GM10847 (cell line): Measurements from ENCODE around the gene MEOX2.

Experiments used
- POLR2A ChIP-seq: IDR thresholded peaks from 2 replicates; pipeline ENCODE4 v1.6.1; 2011; ENCODE audit not compliant: insufficient read length; ENCODE audit errors: extremely low read depth

Gene MEOX2

DNA sequence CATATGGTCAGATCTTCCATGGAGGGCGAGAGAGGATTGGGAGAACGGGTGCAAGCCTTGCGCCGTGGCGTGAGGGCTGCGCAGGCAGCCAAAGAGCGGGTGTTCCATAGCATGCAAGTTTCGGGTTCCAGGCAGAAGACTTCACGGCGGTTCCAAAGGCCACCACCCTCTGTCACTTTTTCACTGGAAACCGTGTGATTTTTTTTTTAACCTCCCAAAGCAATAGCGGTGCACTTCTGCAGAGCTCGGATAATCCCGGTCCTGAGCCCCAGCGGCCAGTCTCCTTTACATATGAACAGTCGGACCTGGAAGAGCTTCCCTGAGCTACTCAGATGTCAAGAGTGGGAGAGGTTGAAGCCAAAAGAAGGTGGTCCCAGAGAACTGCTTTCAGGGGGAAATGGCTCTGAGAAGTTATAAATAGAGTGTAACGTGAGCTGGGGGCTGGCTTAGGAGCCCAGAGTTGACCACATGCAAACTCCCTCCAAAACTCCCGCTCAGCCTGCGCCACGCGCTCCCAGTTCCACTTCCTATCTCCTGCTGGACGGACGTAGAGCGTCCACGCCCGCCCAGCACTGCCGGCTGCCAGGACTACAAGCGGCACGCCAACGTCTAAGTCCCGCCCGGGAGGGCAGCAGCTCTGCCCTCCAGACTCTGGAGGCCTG is at the start of gene MEOX2:
MEOX2 (minus strand) TSS at position 389 of the 662 bp plus-strand sequence; CDS start at position 108, 281 bp downstream.
- no peak for TF ChIP-seq POLR2A

DNA sequence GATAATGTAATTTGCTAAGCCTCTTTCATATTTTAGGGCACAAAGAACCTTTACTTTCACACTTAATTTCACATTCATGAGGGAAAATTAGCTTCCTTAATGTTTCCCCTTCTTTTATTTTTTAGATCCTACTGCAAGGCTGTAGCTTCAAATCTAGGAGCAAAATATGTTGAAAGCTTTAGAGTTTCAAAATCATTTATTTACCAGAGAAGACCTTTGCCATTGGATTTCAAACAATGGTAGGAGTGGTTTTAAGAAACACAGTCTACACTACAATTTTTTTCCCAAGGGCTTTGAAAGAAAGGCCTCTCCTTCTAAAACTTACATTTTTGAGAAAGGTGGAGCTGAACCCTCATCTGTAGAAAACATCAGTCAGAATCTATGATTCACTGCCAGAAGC is 43.3 kb upstream of the MEOX2 start:
- no peak for TF ChIP-seq POLR2A

DNA sequence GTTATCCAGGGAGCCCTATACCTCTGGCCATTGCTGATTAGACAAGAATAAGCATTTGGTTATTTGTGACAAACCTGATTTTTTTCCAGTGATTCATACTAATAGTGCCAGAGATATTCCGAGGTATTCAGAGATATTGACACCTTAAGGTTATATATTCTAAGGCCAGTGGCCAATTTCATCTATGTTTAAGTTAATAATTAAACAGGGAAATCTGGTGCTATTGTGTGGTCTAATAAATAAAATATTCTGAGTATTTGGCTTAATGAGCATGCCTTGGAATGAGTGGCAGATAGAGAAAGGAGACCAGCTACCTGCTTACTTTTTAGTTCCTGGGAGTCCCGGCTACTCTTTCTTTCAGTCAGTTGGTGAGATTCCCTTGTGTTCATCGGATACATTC is 38.6 kb upstream of the MEOX2 start:
- no peak for TF ChIP-seq POLR2A

DNA sequence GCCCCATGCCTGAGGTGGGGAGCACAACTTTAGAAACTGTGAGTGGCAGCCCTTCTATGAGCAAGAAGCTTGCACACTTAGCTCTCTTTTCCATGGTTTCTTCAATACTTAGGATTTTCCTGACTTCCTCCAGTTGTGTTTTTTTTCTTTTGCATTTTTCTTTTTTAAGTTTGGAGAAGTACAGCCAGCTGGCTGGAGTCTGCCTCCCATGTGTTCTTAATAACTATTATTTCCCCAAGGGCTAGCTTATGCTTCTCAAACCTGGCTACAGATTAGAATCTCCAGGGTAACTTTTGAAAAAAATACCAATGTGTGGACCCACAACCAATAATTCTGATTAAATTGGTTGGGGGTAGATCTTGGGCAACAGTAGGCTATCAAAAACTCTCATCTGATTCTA is 37.4 kb upstream of the MEOX2 start:
- TF ChIP-seq POLR2A = no peak

DNA sequence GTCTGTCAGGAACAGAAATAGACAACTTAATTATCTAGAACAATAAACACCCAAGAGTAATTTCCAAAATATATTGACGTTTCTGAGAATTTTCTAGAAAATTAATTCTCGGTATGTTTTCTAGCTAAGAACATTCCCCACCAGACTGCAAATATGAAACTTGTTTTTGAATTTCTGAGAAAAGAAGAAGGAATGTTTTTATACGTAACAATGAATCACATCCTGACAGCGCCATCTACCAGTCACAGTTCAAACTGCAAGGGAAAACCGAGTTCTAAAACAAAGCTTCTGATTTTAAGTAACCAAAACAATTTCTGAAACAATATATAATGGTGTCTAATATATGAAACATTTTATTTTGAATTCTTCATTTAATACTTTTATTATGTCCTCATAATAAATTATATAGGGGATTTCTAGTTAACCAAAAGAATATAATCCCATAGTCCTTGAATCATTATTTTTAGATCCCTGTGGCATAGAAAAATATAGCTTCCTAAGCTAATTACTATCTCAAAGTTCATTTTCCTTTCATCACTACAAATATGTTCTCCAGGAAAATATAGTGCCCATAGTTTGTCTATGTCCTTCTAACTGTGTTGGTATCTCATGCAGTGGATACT is 34.5 kb upstream of the MEOX2 start:
- TF ChIP-seq POLR2A = no peak

DNA sequence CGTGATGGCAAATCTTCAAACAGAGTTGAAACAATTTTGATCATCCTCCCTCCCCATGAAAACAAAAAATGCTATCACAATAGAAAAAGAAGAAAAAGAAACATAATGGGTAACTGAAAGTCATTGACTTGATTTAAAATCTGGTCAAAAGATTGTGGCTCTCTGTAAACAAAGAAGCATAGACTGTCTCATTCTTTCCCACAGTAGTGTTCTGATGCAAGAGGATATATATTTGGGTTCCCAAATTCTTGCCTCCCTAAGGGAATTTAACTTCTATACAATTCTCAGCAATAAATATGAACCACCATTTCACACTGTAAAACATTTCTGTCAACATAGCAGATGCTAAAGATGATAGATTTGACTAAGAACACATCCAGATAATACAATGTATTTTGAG is 32.8 kb upstream of the MEOX2 start:
- TF ChIP-seq POLR2A = no peak

DNA sequence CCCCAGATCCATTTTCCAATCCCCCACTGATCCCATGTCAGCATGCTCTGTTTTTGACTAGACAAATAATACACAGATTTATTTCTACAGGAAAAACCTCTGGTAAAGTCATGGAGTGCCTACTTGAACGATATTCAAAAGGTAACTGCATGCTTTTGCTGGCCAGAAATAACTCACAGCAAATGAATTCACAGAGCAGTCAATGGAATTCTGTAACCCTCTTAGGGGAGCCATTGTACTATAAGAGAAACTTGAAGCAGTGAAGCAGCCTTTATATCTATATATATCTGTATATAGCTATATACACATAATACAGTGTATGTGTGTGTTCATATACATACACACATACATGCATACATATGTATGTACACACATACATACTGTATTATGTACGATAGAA is 29.0 kb upstream of the MEOX2 start:
- no peak for TF ChIP-seq POLR2A

DNA sequence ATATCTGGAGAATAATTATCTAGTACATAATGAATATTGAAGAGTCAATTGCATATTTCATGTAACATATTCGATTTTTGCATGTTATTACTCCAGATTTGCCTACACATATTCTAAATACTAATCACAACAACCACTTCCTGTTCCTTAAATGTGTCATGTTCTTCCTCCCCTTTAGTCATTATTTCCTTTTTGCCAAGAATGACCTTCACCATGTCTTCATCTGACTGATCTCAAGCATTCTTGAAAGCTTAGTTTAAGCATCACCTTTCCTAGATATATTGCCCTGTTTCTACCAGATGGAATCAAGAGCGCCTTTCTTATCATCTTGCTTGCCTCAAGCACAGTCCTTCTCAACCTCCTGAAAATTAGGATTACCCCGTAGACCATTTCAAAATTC is 23.5 kb upstream of the MEOX2 start:
- TF ChIP-seq POLR2A = no peak

DNA sequence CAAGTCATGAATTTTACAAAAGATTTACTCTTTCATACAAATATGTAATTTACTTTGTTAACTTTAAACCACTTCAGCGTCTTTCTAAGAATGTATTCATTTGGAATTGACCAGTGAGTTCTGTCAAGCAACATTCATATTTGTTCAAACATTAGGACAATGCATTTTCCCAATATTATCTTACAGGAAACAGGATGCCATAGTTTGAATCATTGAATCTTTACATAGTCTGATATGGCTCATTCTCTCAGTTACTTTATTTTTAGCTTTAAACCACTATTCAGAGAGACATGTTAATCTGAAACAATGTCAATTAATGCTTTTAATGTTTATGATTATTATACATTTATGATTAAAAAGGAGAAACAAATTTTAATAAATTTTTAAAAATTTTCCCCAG is 21.1 kb upstream of the MEOX2 start:
- no peak for TF ChIP-seq POLR2A

DNA sequence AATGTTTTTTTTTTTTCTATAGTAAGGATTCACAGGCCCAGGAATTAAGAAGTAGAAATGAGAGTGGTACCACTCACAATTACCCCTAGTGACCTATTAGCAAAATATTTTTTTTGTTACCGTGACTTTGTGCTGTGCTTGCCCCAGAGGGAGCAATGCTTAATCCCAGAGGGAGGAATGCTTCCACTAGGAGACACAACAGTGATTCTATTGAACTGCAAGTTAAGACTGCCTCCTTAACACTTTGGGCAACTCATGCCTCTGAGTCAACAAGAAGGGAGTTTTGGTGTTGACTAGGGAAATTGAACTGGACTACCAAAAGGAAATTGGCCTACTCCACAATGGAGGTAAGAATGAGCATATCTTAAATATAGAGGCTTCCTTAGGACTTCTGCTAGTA is 17.2 kb upstream of the MEOX2 start:
- TF ChIP-seq POLR2A = no peak

DNA sequence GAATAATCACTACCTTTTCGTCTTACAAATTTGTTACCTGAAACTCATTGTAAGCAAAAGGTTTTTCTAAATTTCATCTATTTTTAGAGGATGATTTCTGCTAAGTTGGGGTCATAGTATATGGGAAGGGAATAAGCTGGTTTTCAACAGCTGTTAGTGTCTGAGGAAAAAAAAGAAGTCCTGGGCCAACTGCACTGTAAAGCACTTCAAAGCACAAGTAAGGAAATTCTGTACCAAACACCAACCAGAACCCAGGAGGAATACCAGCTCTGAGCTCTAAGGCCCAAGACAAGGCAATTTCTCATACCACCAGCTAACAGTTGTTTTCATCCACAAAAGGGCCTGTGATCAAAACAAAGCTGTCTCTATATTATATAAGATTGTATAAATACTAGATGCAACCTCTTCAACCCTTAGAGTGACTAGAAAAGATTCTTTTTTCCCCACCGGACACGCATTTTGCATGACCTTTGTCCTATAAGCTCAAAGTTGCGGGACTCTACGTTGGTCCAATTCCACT is 6.1 kb upstream of the MEOX2 start:
- no peak for TF ChIP-seq POLR2A

DNA sequence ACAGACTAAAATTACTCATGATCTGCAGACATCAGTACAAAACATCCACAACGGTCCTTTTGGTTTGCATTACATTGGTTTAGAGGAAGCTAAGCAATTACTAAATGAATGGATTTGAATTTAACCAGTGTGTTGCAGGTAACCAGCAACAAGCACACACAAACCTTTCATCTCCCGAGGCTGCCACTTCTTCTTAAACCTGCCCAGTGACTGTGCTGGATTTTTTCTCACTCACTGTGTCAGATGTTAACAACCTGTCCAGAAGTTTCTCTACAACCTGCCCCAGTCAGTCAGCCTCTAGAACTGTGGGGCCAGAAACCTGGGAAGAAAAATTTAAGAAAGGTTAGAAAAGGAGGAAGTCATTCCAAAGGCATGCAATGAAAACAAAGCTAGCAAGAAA is 2.4 kb upstream of the MEOX2 start:
- TF ChIP-seq POLR2A = no peak

DNA sequence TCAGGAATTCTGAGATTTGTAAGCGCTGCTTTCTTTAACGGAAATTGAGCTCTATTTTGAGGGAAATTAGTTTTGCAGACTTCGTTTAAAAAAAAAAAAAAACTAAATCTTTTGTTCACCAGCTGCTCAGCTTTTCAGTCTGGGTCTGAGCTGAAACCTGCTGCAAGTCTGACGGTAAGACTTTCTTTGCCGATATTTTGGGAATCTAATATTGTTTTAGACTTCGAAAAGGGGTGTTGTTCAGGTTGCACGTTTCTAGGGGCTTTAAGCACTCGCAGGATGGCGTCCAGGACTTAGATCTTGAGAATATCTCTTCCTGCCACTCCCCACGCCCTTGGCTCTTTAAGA is 1.8 kb upstream of the MEOX2 start:
- no peak for TF ChIP-seq POLR2A

DNA sequence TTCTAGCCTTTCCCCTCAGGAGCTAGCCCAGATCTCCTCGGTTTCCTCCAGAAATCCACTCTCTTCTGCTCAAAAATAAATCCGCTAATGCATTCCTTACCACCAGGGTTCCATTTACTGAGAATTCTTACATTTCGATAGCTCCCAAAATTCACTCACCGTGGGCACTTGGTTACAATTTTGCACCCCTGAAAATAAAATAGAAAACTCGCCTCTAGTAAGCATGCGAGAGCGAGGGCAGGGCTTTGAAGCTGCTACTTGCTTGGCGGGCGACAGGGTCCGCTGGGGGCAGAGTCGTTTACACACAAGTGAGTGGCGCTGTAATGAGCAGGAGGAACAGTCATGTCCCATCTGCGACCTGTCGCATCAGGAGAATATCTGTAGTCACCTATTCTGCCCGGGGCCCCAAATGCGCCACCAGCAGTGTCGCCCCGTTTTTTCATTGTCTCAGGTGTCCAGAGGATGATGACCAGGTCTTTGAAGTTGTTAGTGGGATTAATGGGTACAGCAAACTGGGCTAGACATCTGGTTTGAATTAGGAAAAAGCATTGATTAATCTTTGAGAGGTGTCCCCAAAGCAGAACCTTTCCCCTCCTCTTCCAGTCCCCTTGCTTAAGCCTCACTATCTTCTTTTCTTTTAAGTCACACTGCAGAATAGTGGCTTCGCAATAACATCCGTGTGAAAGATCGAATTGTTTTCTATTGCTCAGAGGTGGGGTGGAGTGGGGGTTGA is 1.2 kb upstream of the MEOX2 start:
- no peak for TF ChIP-seq POLR2A

DNA sequence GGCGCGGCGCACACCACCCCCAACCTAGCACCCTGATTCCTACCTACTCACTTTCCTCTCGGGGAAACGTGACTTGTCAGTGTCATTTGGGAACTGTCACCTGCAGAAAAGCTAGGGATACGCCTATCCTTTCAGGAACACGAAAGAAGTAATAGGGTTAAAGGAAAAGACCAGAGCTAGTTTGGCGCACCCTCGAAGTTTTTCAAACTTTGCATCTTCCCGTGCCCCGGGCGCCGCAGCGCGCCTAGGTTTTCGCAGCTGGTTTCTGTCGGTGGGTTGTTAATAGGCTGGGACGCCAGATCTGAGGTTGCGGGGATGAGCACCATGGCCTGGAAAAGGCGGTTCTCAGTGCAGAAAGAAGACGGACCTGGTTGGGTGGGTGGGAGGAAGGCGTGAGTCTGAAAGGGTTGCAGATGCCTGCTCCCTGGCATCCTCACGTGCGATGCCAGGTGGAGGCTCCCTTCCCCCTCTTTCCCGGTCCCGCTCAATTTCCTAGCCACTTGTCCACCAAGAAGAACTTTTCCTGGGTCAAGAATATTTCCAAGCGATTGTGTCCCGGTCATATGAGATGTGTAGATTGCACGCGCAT is 568 bp upstream of the MEOX2 start:
- TF ChIP-seq POLR2A = no peak
